Esophagus muscularis mucosa (tissue), 4 donors: ENCODE measurements around the gene CMTR2.

ENCODE experiments used
- EP300 ChIP-seq: sonication (generic); formaldehyde crosslinking; IDR thresholded peaks from one replicate; pipeline ENCODE4 v1.6.1; 2017; ENCODE audit warnings: antibody characterized with exemption
- POLR2A ChIP-seq: fragments of 450-650 bp; IDR thresholded peaks from one replicate; pipeline ENCODE4 v1.6.1; 2017; ENCODE audit warnings: antibody characterized with exemption, moderate library complexity, mild to moderate bottlenecking, low read depth
- TF ChIP-seq, protein P1 (sequence below), 3 experiments: fragments of 200-600 bp in 2 of 3; fragments of 450-650 bp in 1 of 3; sonication (generic) in 2 of 3; IDR thresholded peaks; one replicate each; pipeline ENCODE4 v1.5.1; 2017 to 2019; ENCODE audit warnings: antibody characterized with exemption in 3 of 3, mild to moderate bottlenecking in 2 of 3, moderate library complexity in 1 of 3

GRCh38 chr16:71249399-71249798 is 39.8 kb downstream of the CMTR2 start:
- TF ChIP-seq, protein P1, sequence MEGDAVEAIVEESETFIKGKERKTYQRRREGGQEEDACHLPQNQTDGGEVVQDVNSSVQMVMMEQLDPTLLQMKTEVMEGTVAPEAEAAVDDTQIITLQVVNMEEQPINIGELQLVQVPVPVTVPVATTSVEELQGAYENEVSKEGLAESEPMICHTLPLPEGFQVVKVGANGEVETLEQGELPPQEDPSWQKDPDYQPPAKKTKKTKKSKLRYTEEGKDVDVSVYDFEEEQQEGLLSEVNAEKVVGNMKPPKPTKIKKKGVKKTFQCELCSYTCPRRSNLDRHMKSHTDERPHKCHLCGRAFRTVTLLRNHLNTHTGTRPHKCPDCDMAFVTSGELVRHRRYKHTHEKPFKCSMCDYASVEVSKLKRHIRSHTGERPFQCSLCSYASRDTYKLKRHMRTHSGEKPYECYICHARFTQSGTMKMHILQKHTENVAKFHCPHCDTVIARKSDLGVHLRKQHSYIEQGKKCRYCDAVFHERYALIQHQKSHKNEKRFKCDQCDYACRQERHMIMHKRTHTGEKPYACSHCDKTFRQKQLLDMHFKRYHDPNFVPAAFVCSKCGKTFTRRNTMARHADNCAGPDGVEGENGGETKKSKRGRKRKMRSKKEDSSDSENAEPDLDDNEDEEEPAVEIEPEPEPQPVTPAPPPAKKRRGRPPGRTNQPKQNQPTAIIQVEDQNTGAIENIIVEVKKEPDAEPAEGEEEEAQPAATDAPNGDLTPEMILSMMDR (IDR thresholded peaks at IDR 0.05) = no peak
- no peak for TF ChIP-seq EP300
- TF ChIP-seq POLR2A = no peak
